NCI-H2227 treated with DMSO at 0.1 percent for 48 hours (cell line): Measurements from ENCODE around the gene KIZ.

Experiments
- DNase-seq: peaks from one replicate; lab custom pipeline; 2025; lab: John Stamatoyannopoulos, UW

The KIZ gene

GRCh38 chr20:21125849-21126580 is at the start of gene KIZ:
TSS of gene KIZ (plus strand) at chr20:21126082. CDS start at chr20:21126116, 34 bp downstream.
- peak; percentile 90 for DNase-seq

- no peak for DNase-seq
These were observed 48.0 kb upstream of the KIZ start for GRCh38 chr20:21077809-21078345.

GRCh38 chr20:21082584-21082983 is 43.3 kb upstream of the KIZ start:
- DNase-seq: no peak

- DNase-seq: no peak
These were observed 42.0 kb upstream of the KIZ start for GRCh38 chr20:21083825-21084325.

GRCh38 chr20:21087862-21088540 is 37.9 kb upstream of the KIZ start:
- DNase-seq: no peak

- no peak for DNase-seq
These were observed 36.5 kb upstream of the KIZ start for GRCh38 chr20:21089391-21089790.

GRCh38 chr20:21090111-21090618 is 35.7 kb upstream of the KIZ start:
- peak; percentile 24 for DNase-seq

GRCh38 chr20:21090721-21091120 is 35.2 kb upstream of the KIZ start:
- DNase-seq: peak; percentile 34

- no peak for DNase-seq
These were observed 33.1 kb upstream of the KIZ start for GRCh38 chr20:21092806-21093205.

GRCh38 chr20:21096321-21097043 is 29.4 kb upstream of the KIZ start:
- DNase-seq: no peak

- no peak for DNase-seq
These were observed 25.9 kb upstream of the KIZ start for GRCh38 chr20:21099751-21100577.

- no peak for DNase-seq
These were observed 25.1 kb upstream of the KIZ start for GRCh38 chr20:21100578-21101452.

GRCh38 chr20:21101453-21101931 is 24.4 kb upstream of the KIZ start:
- no peak for DNase-seq

- no peak for DNase-seq
These were observed 23.8 kb upstream of the KIZ start for GRCh38 chr20:21101932-21102575.

- no peak for DNase-seq
These were observed 23.1 kb upstream of the KIZ start for GRCh38 chr20:21102603-21103311.

GRCh38 chr20:21103582-21104465 is 22.1 kb upstream of the KIZ start:
- no peak for DNase-seq

- DNase-seq: no peak
These were observed 21.5 kb upstream of the KIZ start for GRCh38 chr20:21104466-21104761.

- DNase-seq: no peak
These were observed 21.0 kb upstream of the KIZ start for GRCh38 chr20:21104921-21105320.
